GM19372 (cell line): ENCODE data around the gene GSTA3.
"Not testable (repeated sequence)": the region's sequence is repeated elsewhere in the genome, so short reads cannot be mapped to it uniquely, and the experiment has no call there.

ENCODE experiments used
- ATAC-seq: cut with Tn5 transposase; IDR thresholded peaks from one replicate; pipeline ENCODE4 v1.9.1; 2021; ENCODE audit warnings: mild to moderate bottlenecking, low read depth, moderate library complexity; ENCODE audit not compliant: unreplicated experiment

Gene GSTA3

DNA sequence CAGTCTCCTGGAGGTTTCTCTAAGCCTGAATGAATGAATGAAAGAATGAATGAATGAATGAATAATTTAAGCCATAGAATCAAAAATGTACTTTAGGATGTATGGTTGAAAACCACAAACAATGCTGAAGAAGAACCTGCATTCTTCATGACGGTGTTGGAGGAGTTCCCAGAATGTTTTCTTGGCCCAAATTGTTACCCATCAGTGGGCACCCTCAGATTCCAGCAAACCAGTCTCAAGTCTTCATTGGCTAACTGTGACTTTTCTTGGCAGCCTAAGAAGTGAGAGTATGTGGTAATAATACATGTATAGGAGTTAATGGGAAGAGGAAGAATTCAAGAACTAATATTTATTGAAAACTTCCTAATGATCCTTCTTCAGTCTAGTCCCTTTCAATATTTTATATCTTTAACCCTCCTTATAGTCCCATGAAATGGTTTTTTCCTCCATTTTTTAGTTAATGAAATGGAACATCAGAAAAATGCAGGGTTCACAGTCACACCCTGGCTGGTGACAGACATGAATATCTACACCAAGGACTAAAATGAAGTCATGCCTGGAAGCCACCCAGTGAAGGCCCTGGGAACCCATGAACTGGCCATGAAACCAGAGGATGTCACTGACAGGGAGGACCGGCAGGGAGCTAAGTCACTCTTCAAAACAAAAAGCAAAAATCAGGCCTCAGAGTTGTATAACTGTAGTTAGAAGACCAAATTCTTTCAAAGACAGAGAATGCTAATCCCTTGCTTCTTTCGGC, 39.0 kb downstream of the GSTA3 start:
- not testable (repeated sequence) for ATAC-seq

DNA sequence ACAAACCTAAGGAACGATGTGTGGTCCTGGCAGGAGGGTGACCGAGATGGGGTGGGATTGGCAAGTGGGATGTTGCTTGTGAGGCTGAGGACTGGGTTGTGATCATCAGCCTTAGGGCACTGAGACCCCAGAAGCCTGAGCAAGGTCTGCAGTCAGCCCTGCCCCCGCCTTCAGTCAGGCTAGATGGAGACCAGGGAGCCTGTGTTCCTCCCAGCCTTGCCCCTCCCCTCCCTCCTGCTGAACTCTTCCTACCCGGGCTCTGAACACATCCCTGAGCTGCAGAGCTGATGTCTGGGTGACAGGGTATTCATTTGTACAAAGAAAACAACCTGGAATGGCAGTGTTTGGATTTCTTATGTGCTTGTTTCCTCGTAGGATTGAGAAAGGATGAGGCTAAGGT, 40.6 kb downstream of the GSTA3 start:
- ATAC-seq = not testable (repeated sequence)

GRCh38 chr6:52868240-52868639, 41.3 kb downstream of the GSTA3 start:
- no peak for ATAC-seq

DNA sequence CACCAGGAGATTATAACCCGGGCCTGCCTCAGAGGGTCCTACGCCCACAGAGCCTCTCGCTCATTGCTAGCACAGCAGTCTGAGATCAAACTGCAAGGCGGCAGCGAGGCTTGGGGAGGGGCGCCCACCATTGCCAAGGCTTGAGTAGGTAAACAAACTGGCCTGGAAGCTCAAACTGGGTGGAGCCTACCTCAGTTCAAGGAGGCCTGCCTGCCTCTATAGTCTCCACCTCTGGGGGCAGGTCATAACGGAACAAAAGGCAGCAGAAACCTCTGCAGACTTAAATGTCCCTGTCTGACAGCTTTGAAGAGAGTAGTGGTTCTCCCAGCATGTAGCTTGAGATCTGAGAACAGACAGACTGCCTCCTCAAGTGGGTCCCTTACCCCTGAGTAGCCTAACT, 48.3 kb downstream of the GSTA3 start:
- not testable (repeated sequence) for ATAC-seq

- ATAC-seq = no peak
Measured at GRCh38 chr6:52858416-52858815, 51.1 kb downstream of the GSTA3 start.

DNA sequence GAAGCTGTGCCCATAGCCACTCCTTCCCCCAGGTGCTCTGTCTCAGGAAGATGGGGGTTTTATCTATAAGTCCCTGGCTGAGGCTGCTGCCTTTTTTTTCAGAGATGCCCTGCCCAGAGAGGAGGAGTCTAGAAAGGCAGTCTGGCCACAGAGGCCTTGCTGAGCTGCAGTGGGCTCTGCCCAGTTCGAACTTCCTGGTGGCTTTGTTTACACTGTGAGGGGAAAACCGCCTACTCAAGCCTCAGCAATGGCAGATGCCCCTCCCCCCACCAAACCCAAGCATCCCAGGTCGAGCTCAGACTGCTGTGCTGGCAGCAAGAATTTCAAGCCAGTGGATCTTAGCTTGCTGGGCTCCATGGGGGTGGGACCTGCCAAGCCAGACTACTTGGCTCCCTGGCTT, 53.4 kb downstream of the GSTA3 start:
- ATAC-seq = not testable (repeated sequence)

DNA sequence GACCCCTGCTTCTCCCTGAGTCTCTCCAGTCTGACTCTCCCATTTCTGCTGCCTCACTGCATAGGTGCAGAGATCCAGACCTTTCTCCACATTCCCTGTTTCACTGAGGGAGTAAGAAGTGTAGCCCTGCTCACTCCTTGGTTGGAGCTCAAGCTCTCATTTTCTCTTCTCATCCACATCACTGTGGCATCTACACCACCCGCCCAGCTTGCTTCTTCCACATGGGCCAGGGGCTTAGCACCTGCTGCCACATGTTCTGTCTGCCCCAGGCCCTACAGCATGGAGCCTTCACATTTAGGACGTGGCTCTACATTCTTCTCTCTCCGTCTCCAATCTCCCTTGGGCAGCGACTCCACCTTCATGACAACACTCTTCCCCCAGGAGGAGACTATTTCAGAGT, 60.4 kb downstream of the GSTA3 start:
- no peak for ATAC-seq
